Heart left ventricle (tissue), 16 donors: Measurements from ENCODE around the gene RBM26. TPM values are rescaled to one million over a fixed set of nuclear protein-coding genes. Genes with fewer than 3 reads are reported as not detected.

Experiments used
- ATAC-seq, 4 donors: fragments of 200-7000 bp; cut with Tn5 transposase; one replicate each; pipeline ENCODE4 v1.9.1; 2020 to 2022; ENCODE audit warnings: moderate library complexity in 4 of 4, mild to moderate bottlenecking in 3 of 4, moderate number of reproducible peaks in 1 of 4
- DNase-seq, 5 donors: peaks; one replicate each; pipeline ENCODE4 v3.0.0-alpha.2; 2020
- H3K27ac ChIP-seq, 12 donors: fragments of 200-600 bp; sonication (generic) in 4 of 12; one replicate each; pipeline versions ENCODE4 v1.5.0 to v1.8.0; 2016 to 2022; ENCODE audit warnings: mild to moderate bottlenecking in 2 of 12
- H3K27me3 ChIP-seq, 9 donors: fragments of 200-600 bp; sonication (generic) in 2 of 9; one replicate each; pipeline versions ENCODE4 v1.5.1 to v1.8.0; 2016 to 2022; ENCODE audit warnings: mild to moderate bottlenecking in 3 of 9
- H3K36me3 ChIP-seq, 9 donors: fragments of 200-600 bp; sonication (generic) in 2 of 9; one replicate each; pipeline versions ENCODE4 v1.5.0 to v1.8.0; 2018 to 2022; ENCODE audit warnings: mild to moderate bottlenecking in 2 of 9
- H3K4me1 ChIP-seq, 12 donors: fragments of 200-600 bp; sonication (generic) in 4 of 12; one replicate each; pipeline versions ENCODE4 v1.5.0 to v1.8.0; 2016 to 2022; ENCODE audit warnings: mild to moderate bottlenecking in 3 of 12
- H3K4me3 ChIP-seq, 12 donors: fragments of 200-600 bp; sonication (generic) in 4 of 12; one replicate each; pipeline versions ENCODE4 v1.5.0 to v1.8.0; 2017 to 2022; ENCODE audit warnings: mild to moderate bottlenecking in 9 of 12, moderate library complexity in 4 of 12
- H3K9me3 ChIP-seq, 12 donors: fragments of 200-600 bp; sonication (generic) in 4 of 12; one replicate each; pipeline versions ENCODE4 v1.5.0 to v1.8.0; 2016 to 2022; ENCODE audit warnings: mild to moderate bottlenecking in 1 of 12
- POLR2A ChIP-seq, 2 donors: fragments of 450-650 bp; IDR thresholded peaks; one replicate each; pipeline ENCODE4 v1.6.1; 2017; ENCODE audit warnings: antibody characterized with exemption in 2 of 2, mild to moderate bottlenecking in 2 of 2, moderate library complexity in 2 of 2
- WGBS, 4 donors: extraction: QIAGEN DNeasy Blood & Tissue Kit in 2 of 4; methylation state at CpG; one replicate each; pipeline versions ENCODE4 v1.1.5 to v1.1.7; 2013 to 2018; 5-methylcytosine and 5-hydroxymethylcytosine counted together
- intact Hi-C, 10 donors: fragments of 100-400 bp; cut with DNase I; formaldehyde crosslinking; loops; one replicate each; pipeline versions ENCODE4 v1.11.1 to v1.14.2; 2022
- polyA plus RNA-seq, 2 donors: library from polyadenylated mRNA; stranded (reverse); fragments of 200-250 nt; gene quantifications; one replicate each; pipeline ENCODE4 v1.2.3, GENCODE V29; 2013
- total RNA-seq, 9 donors: library from RNA; depleted of rRNA in 2 of 9; stranded (reverse); fragments of >200 nt in 2 of 9; fragmentation: NEBNext Ultra II Directional in 3 of 9; extraction: Animal tissue kit (Norgen Biotek cat#: 25700) in 3 of 9; gene quantifications; one replicate each; pipeline versions ENCODE4 v1.1.0 to v1.2.4, GENCODE V29; 2016 to 2023
- TF ChIP-seq, protein P1 (sequence below), 12 donors: fragments of 200-600 bp; sonication (generic) in 4 of 12; IDR thresholded peaks; one replicate each; pipeline versions ENCODE4 v1.5.0 to v1.8.0; 2018 to 2022; ENCODE audit warnings: antibody characterized with exemption in 12 of 12, mild to moderate bottlenecking in 5 of 12
- donor health status: ischemic (EF 13 %, LVEDD 7.1; RV severe dilation, severe dysfunction).
- donor health status: healthy with polysubstance abuse.
- donor health status: DM: no; HTN: yes; CAD: no.
- donor health status: DM: no; HTN: no; CAD: no.
- donor health status: ischemic (EF 25% LVEDD 6.9; RV normal size, moderate dysfunction).
- donor health status: ischemic (EF 25% LVEDD 5.7; RV mildly dilated, moderate dysfunction).
- donor health status: healthy.
- donor health status: DM: yes; HTN: yes; CAD: no.
- donor health status: ischemic (EF 35%, LVEDD 5.7; RV mildly dilated, moderate dysfunction).
- donor health status: nonischemic (EF 11% LVEDD 7.7; RV severe dilation, severe dysfunction).
- donor health status: DM: yes; HTN: yes; CAD: no.
- donor health status: PGD.
- donor health status: ischemic (EF 29% LVEDD 5.4; RV normal size, mild dysfunction).
- donor health status: nonischemic (EF 23%, LVEDD 6.1; RV moderate dilation, normal function).

Gene RBM26
- total and polyA plus RNA-seq, 11 donors = 11.5 to 28.4 (median 20.8) TPM

DNA sequence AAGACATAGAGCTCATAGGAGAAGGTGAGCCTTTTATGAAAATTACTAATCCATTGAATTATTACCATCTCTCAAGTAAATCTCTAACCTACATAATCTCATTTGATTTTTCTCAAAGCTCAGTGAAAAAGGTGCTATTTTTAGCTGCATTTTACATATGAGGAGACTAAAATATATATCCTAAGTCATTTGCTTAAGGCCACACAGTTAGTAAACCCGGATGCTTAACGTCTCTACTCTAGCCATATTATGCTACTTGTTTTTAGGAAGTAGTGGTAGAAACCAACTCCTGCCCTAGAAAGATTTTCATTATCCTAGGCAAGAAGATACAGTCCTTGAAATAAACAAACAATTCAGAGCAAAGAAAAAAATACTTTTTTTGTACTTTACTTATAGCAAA is 108.9 kb downstream of the RBM26 start:
- Histone ChIP-seq H3K4me1 (no peaks in the 10 kb centered on the region), H3K4me3 (no peak overlapping the region), H3K27me3 (peaks cover 0 to 3% (median 0%) of the 10 kb centered on the region in 9 donors), H3K27ac (no peak overlapping the region), H3K9me3 (peaks cover 0 to 7% (median 0%) of the 10 kb centered on the region in 12 donors), H3K36me3 (no peaks in the 10 kb centered on the region)
- 42 to 69% (median 54%) methylated on average over 2 of the region's 2 CpGs for WGBS, 4 donors
- no peak for DNase-seq
- intact Hi-C loops = no loop called here
- no peak for ATAC-seq
- TF ChIP-seq, protein P1, sequence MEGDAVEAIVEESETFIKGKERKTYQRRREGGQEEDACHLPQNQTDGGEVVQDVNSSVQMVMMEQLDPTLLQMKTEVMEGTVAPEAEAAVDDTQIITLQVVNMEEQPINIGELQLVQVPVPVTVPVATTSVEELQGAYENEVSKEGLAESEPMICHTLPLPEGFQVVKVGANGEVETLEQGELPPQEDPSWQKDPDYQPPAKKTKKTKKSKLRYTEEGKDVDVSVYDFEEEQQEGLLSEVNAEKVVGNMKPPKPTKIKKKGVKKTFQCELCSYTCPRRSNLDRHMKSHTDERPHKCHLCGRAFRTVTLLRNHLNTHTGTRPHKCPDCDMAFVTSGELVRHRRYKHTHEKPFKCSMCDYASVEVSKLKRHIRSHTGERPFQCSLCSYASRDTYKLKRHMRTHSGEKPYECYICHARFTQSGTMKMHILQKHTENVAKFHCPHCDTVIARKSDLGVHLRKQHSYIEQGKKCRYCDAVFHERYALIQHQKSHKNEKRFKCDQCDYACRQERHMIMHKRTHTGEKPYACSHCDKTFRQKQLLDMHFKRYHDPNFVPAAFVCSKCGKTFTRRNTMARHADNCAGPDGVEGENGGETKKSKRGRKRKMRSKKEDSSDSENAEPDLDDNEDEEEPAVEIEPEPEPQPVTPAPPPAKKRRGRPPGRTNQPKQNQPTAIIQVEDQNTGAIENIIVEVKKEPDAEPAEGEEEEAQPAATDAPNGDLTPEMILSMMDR (IDR thresholded peaks at IDR 0.05) = no peak
- TF ChIP-seq POLR2A (IDR thresholded peaks at IDR 0.05) = no peak

DNA sequence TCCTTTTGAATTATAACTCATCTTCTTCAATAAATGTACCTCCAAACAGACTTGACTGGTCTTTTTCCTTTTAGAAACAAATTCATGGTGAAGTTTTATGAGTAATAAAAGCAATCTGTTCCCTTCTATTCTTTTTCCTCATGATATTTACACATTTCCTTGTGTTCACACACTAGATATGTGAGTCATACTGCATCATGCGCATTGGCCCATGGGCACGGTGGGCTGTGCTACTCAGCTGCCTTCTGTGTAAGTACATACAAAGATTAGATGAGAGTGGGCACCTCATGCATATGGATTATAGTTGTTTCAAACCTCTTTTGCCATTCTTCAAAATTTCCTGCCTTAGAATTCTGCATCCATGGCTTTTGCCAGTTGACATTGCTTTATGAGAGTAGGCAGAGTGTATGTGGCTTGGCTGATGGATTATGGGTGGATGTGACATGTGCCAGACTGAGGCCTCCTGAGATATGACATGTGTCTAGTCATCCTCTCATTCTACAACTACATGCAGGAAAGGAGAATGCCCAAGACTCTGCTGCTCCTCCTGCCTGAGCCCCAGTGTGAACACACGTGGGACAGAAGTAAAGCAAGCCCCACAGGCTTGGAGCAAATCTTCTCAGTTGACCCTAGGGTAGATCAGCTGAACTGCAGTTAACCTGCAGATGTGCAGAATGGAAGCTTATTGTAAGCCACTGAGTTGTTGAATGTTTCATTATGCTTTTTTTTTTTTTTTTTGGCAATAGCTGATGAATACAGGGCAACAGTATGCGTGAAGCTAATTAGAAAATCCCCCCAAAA is 109.9 kb downstream of the RBM26 start:
- WGBS, 4 donors = 79 to 87% (median 85%) methylated on average over 4 of the region's 4 CpGs
- intact Hi-C loops = no loop called here
- H3K27me3 ChIP-seq = peaks cover 0 to 3% (median 0%) of the 10 kb centered on the region in 9 donors

DNA sequence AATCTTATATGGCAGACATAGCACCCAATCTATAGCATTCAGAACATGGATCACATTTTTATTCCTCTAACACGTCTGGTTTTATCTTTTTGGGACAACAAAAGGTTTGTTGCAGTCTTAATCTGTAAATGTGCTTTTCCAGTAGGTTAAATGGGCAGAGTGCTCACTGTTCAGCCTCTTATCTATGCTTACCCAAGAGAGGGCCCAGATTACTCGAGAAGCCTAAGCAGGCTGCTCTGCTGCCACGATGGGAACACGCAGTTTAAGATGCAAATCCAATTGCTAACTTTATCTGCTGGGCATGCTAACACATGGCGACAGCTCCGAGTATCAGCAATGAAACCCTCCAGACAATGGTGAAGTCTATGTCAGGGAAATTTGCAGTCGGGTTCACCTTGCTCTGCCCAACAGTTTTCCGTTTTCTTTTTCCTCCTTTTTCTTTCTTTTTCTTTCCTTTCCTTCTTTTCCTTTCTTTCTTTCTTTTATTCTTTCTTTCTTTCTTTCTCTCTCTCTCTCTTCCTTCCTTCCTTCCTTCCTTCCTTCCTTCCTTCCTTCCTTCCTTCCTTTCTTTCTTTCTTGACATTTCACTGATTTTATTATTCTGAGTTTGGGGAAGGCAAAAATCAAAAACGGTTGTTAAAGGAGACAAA is 115.3 kb downstream of the RBM26 start:
- intact Hi-C loops = no loop called here
- H3K27me3 ChIP-seq = no peaks in the 10 kb centered on the region
- H3K9me3 ChIP-seq = no peaks in the 10 kb centered on the region
- H3K36me3 ChIP-seq = no peaks in the 10 kb centered on the region
- ATAC-seq = peak in 3 of 4 donors; percentile 61 to 96 (median 79)
- no peak for TF ChIP-seq POLR2A (IDR thresholded peaks at IDR 0.05)
- TF ChIP-seq, protein P1 (IDR thresholded peaks at IDR 0.05) = no peak
- no peak overlapping the region for H3K27ac ChIP-seq
- no peak overlapping the region for H3K4me3 ChIP-seq
- peaks cover 0 to 5% (median 0%) of the 10 kb centered on the region in 12 donors for H3K4me1 ChIP-seq
- WGBS, 4 donors = 28 to 36% (median 30%) methylated on average over 9 of the region's 9 CpGs
- DNase-seq = no peak

More for the DNA sequence above, 109.9 kb downstream of the RBM26 start:
- Histone ChIP-seq H3K27ac (no peak overlapping the region), H3K36me3 (no peaks in the 10 kb centered on the region), H3K4me3 (no peak overlapping the region), H3K4me1 (no peaks in the 10 kb centered on the region), H3K9me3 (peaks cover 0 to 7% (median 0%) of the 10 kb centered on the region in 12 donors)
- ATAC-seq (no peak), DNase-seq (no peak)
- TF ChIP-seq, protein P1 (IDR thresholded peaks at IDR 0.05) = no peak
- no peak for TF ChIP-seq POLR2A (IDR thresholded peaks at IDR 0.05)

DNA sequence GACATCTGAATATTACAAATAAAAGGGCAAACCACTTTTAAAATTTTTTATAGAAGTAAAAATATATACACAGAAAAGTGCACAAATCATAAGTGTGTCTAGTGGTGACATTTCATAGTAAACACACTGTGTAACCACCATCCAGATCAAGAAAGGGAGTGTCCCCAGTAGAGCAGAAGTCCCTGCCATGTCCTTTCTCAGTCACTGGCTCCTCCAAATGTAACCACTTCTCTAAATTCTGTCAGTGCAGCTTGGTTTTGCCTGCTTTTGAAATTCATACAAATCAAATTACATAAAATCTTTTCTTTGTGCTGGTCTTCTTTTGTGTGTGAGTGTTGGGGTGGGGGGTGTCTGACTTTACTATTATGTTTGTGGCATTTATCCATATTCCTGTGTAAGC is 116.5 kb downstream of the RBM26 start:
- Histone ChIP-seq H3K27me3 (no peaks in the 10 kb centered on the region), H3K27ac (no peak overlapping the region), H3K4me3 (no peak overlapping the region), H3K4me1 (peaks cover 0 to 5% (median 0%) of the 10 kb centered on the region in 12 donors), H3K36me3 (no peaks in the 10 kb centered on the region), H3K9me3 (no peaks in the 10 kb centered on the region)
- intact Hi-C loops = no loop called here
- DNase-seq (no peak), ATAC-seq (no peak)
- TF ChIP-seq POLR2A (IDR thresholded peaks at IDR 0.05) = no peak
- TF ChIP-seq, protein P1 (IDR thresholded peaks at IDR 0.05) = no peak
